Caco-2 (cell line): ENCODE results near the gene ZBTB7A. TPM values are rescaled to one million over a fixed set of nuclear protein-coding genes. Genes with fewer than 3 reads are reported as not detected.
"Not testable (repeated sequence)": the region's sequence is repeated elsewhere in the genome, so short reads cannot be mapped to it uniquely, and the experiment has no call there.

Experiments used
- BruUV-seq: library from RNA; stranded (reverse); fragments of 400-500 nt; replicated peaks from 2 replicates; lab custom pipeline; 2021; lab: Mats Ljungman, UMichigan
- CTCF ChIA-PET: fragments of 300-600 bp; sonication (Branson Sonifier 250); formaldehyde crosslinking; loops from one replicate; lab custom pipeline; 2022; ENCODE audit warnings: antibody characterized with exemption; lab: Charles Lee
- POLR2A ChIA-PET: fragments of 300-600 bp; sonication (Branson Sonifier 250); formaldehyde crosslinking; loops from one replicate; lab custom pipeline; 2022; ENCODE audit warnings: antibody characterized with exemption; lab: Charles Lee
- DNase-seq, 2 experiments: peaks; one replicate each; pipeline versions ENCODE4 v3.0.0 to v3.0.0-alpha.2; 2020 to 2022
- H3K27me3 ChIP-seq: replicated peaks from 2 replicates; pipeline ENCODE4 v1.6.0; 2011; ENCODE audit warnings: low read length; ENCODE audit not compliant: control insufficient read depth, insufficient read depth
- H3K36me3 ChIP-seq: 2 replicates; pipeline ENCODE4 v1.5.1; 2011; ENCODE audit warnings: low read length; ENCODE audit not compliant: control insufficient read depth, insufficient read depth
- H3K4me1 ChIP-seq: fragments of 250-450 bp; sonication (Bioruptor Pico); 2 replicates; pipeline ENCODE4 v1.5.1; 2020; ENCODE audit warnings: mild to moderate bottlenecking
- H3K4me3 ChIP-seq: 2 replicates; pipeline ENCODE4 v1.5.1; 2011; ENCODE audit warnings: low read depth, mild to moderate bottlenecking, control low read depth, low read length
- H3K9me3 ChIP-seq: fragments of 250-450 bp; sonication (Bioruptor Pico); 2 replicates; pipeline ENCODE4 v1.5.1; 2020; ENCODE audit warnings: mild to moderate bottlenecking, moderate library complexity
- H3K27ac Mint-ChIP-seq: one replicate; pipeline ENCODE4 v1.8.0; 2022; ENCODE audit warnings: mixed read lengths; ENCODE audit not compliant: unreplicated experiment
- H3K27me3 Mint-ChIP-seq: one replicate; pipeline ENCODE4 v1.8.0; 2022; ENCODE audit warnings: mixed read lengths; ENCODE audit not compliant: insufficient read depth, unreplicated experiment
- H3K36me3 Mint-ChIP-seq: one replicate; pipeline ENCODE4 v1.8.0; 2022; ENCODE audit warnings: mild to moderate bottlenecking, mixed read lengths; ENCODE audit not compliant: insufficient read depth, unreplicated experiment
- H3K4me1 Mint-ChIP-seq: one replicate; pipeline ENCODE4 v1.8.0; 2022; ENCODE audit warnings: low read depth, mixed read lengths; ENCODE audit not compliant: unreplicated experiment
- H3K4me3 Mint-ChIP-seq: one replicate; pipeline ENCODE4 v1.8.0; 2022; ENCODE audit warnings: mild to moderate bottlenecking, moderate library complexity, mixed read lengths; ENCODE audit not compliant: unreplicated experiment
- H3K9me3 Mint-ChIP-seq: one replicate; pipeline ENCODE4 v1.8.0; 2022; ENCODE audit warnings: mixed read lengths; ENCODE audit not compliant: unreplicated experiment
- CTCF ChIP-seq, 2 experiments: fragments of 200-600 bp in 1 of 2; IDR thresholded peaks; 1 replicate in 1 of 2; 2 replicates in 1 of 2; pipeline versions ENCODE4 v1.5.1 to v1.8.0; 2011 to 2022; ENCODE audit warnings: antibody characterized with exemption in 1 of 2, control low read depth in 1 of 2, inconsistent platforms in 1 of 2, low read depth in 1 of 2, low read length in 1 of 2, mild to moderate bottlenecking in 1 of 2, moderate library complexity in 1 of 2; ENCODE audit not compliant: insufficient read depth in 1 of 2, severe bottlenecking in 1 of 2, unreplicated experiment in 1 of 2
- intact Hi-C: fragments of 100-400 bp; cut with micrococcal nuclease; formaldehyde crosslinking; loops from one replicate; pipeline ENCODE4 v1.10.0; 2022; ENCODE audit not compliant: unreplicated experiment
- total RNA-seq: library from RNA; stranded (reverse); gene quantifications from 2 replicates; pipeline ENCODE4 v1.2.3, GENCODE V29; 2022

The ZBTB7A gene
- total RNA-seq, 1 experiment from 2014 or later = 11.9 TPM

- Mint-ChIP-seq H3K4me3 (peak within 1 kb of the TSS; percentile 86), H3K4me1 (peaks cover 5% of the 10 kb centered on the region), H3K27me3 (no peaks in the 10 kb centered on the region), H3K27ac (peak within 1 kb of the TSS; percentile 78), H3K9me3 (no peaks in the 10 kb centered on the region), H3K36me3 (peaks cover 6% of the 10 kb centered on the region)
- TSS peak; percentile 71 for BruUV-seq
- Histone ChIP-seq H3K4me3 (peak within 1 kb of the TSS; percentile 92), H3K4me1 (peaks cover 4% of the 10 kb centered on the region; the same call in 1 of the 2 replicates), H3K9me3 (no peaks in the 10 kb centered on the region), H3K27me3 (no peaks in the 10 kb centered on the region), H3K36me3 (no peaks in the 10 kb centered on the region)
- ChIA-PET POLR2A (interaction anchor here (0.6 to 1.0 kb wide), 2 partner anchors 12 to 22 kb away, joined by 3 to 7 read pairs; partner anchors contain the start of gene EEF2), CTCF (interaction anchor here (0.5 to 1.4 kb wide), 4 partner anchors 20 to 802 kb away, joined by 3 to 11 read pairs (median 4); no protein-coding TSS in a partner anchor)
- intact Hi-C loops = loop anchor here (5.0 kb wide), 1 partner anchor 60 kb away; the partner anchor contains the start of gene ZBTB7A
- TF ChIP-seq CTCF (IDR thresholded peaks at IDR 0.05; ENCODE audit: insufficient read depth in 1 of 2, low read depth in 1 of 2, low read length in 1 of 2, severe bottlenecking in 1 of 2, unreplicated experiment in 1 of 2) = no peak
- DNase-seq = peak; percentile 94 to 96
Measured at GRCh38 chr19:4007021-4007835, 59.5 kb downstream of the ZBTB7A start, which contains the start of gene PIAS4. PIAS4 (plus strand) TSS chr19:4007736; CDS start chr19:4007761, 25 bp downstream.

- CTCF ChIA-PET, DNase-seq, H3K27me3 Mint-ChIP-seq, BruUV-seq, H3K4me1 Mint-ChIP-seq, H3K27me3 ChIP-seq, H3K36me3 ChIP-seq, H3K9me3 Mint-ChIP-seq, H3K9me3 ChIP-seq, H3K36me3 Mint-ChIP-seq, H3K4me1 ChIP-seq, POLR2A ChIA-PET, H3K4me3 ChIP-seq: not testable (repeated sequence)
- intact Hi-C loops = loop anchor here (5.0 kb wide), 1 partner anchor 62 kb away; the partner anchor contains the start of gene ZBTB7A
- Mint-ChIP-seq H3K4me3 (peak overlapping the region; percentile 67), H3K27ac (peak overlapping the region; percentile 57)
Measured at GRCh38 chr19:4005436-4005835, 61.3 kb downstream of the ZBTB7A start.

GRCh38 chr19:4000798-4001197, 65.9 kb downstream of the ZBTB7A start:
- H3K4me3 Mint-ChIP-seq, H3K27me3 Mint-ChIP-seq, H3K27ac Mint-ChIP-seq, H3K4me1 ChIP-seq, H3K36me3 ChIP-seq, H3K27me3 ChIP-seq, H3K4me3 ChIP-seq, CTCF ChIA-PET, H3K9me3 Mint-ChIP-seq, BruUV-seq, POLR2A ChIA-PET, H3K36me3 Mint-ChIP-seq, H3K4me1 Mint-ChIP-seq, H3K9me3 ChIP-seq, DNase-seq, intact Hi-C loops: not testable (repeated sequence)

- POLR2A ChIA-PET, H3K4me3 Mint-ChIP-seq, H3K9me3 Mint-ChIP-seq: not testable (repeated sequence)
Measured at GRCh38 chr19:3998667-3999412, 67.9 kb downstream of the ZBTB7A start.

More at GRCh38 chr19:3998667-3999412, 67.9 kb downstream of the ZBTB7A start:
- CTCF ChIA-PET, BruUV-seq, intact Hi-C loops, H3K9me3 ChIP-seq, H3K27me3 ChIP-seq, H3K4me3 ChIP-seq, H3K36me3 ChIP-seq, H3K4me1 Mint-ChIP-seq, H3K36me3 Mint-ChIP-seq, DNase-seq, H3K27me3 Mint-ChIP-seq, H3K4me1 ChIP-seq, H3K27ac Mint-ChIP-seq: not testable (repeated sequence)
